Neural cell (in vitro differentiated cells): ENCODE measurements around the gene C1orf52. TPM values are rescaled to one million over a fixed set of nuclear protein-coding genes. Genes with fewer than 3 reads are reported as not detected.

Experiments used
- H2AFZ ChIP-seq: fragments of 200-600, 300-800 bp; sonication (generic), shearing (Covaris generic); 2 replicates; pipeline ENCODE4 v1.6.0; 2014; ENCODE audit warnings: low read depth, mild to moderate bottlenecking, antibody characterized with exemption, low read length, moderate library complexity
- H3F3A ChIP-seq: fragments of 200-600 bp; shearing (Covaris generic); 2 replicates; pipeline ENCODE4 v1.6.1; 2016; ENCODE audit warnings: mild to moderate bottlenecking, moderate library complexity, mixed read lengths, antibody characterized with exemption, low read length; ENCODE audit not compliant: insufficient read depth, poor library complexity, severe bottlenecking
- H3K27ac ChIP-seq: fragments of 200-600, 300-800 bp; sonication (generic), shearing (Covaris generic); 2 replicates; pipeline ENCODE4 v1.5.1; 2014; ENCODE audit warnings: mild to moderate bottlenecking, low read length, moderate library complexity
- H3K27me3 ChIP-seq: fragments of 300-800, 200-600 bp; sonication (generic), shearing (Covaris generic); 2 replicates; pipeline ENCODE4 v1.6.0; 2014; ENCODE audit warnings: mild to moderate bottlenecking, low read depth, low read length, moderate library complexity; ENCODE audit not compliant: insufficient read depth
- H3K36me3 ChIP-seq: fragments of 300-800, 200-600 bp; sonication (generic), shearing (Covaris generic); 2 replicates; pipeline ENCODE4 v1.5.1; 2014; ENCODE audit warnings: mild to moderate bottlenecking, antibody characterized with exemption, low read length, moderate library complexity; ENCODE audit not compliant: insufficient read depth
- H3K4me2 ChIP-seq: fragments of 300-800, 200-600 bp; sonication (generic), shearing (Covaris generic); 2 replicates; pipeline ENCODE4 v1.6.0; 2014; ENCODE audit warnings: mild to moderate bottlenecking, low read length
- H3K4me3 ChIP-seq: fragments of 300-800, 200-600 bp; sonication (generic), shearing (Covaris generic); 2 replicates; pipeline ENCODE4 v1.5.1; 2014; ENCODE audit warnings: mild to moderate bottlenecking, low read length, moderate library complexity
- H3K79me2 ChIP-seq: fragments of 200-600 bp; shearing (Covaris generic); replicated peaks from 2 replicates; pipeline ENCODE4 v1.6.0; 2014; ENCODE audit warnings: mild to moderate bottlenecking, low read length, moderate library complexity; ENCODE audit not compliant: insufficient read depth
- H3K9ac ChIP-seq: fragments of 300-800, 200-600 bp; sonication (generic), shearing (Covaris generic); 2 replicates; pipeline ENCODE4 v1.6.1; 2016; ENCODE audit warnings: mild to moderate bottlenecking, low read length, mixed read lengths
- H3K9me2 ChIP-seq: fragments of 200-600 bp; shearing (Covaris generic); 2 replicates; pipeline ENCODE4 v1.6.1; 2016; ENCODE audit warnings: mild to moderate bottlenecking, low read length, mixed read lengths; ENCODE audit not compliant: insufficient read depth
- H3K9me3 ChIP-seq: fragments of 200-600, 300-800 bp; sonication (generic), shearing (Covaris generic); 2 replicates; pipeline ENCODE4 v1.6.1; 2016; ENCODE audit warnings: mild to moderate bottlenecking, mixed run types, low read length, moderate library complexity, mixed read lengths
- H4K20me1 ChIP-seq: fragments of 200-600 bp; shearing (Covaris generic); 2 replicates; pipeline ENCODE4 v1.6.1; 2016; ENCODE audit warnings: mild to moderate bottlenecking, mixed run types; ENCODE audit not compliant: insufficient read depth
- EP300 ChIP-seq: fragments of 450-650 bp; conservative IDR thresholded peaks from 2 replicates; pipeline ENCODE4 v1.6.1; 2014; ENCODE audit warnings: antibody characterized with exemption, mild to moderate bottlenecking, moderate library complexity; ENCODE audit not compliant: poor library complexity, severe bottlenecking
- EZH2 ChIP-seq: fragments of 200-600, 300-800 bp; shearing (Covaris generic), sonication (generic); IDR thresholded peaks from 2 replicates; pipeline ENCODE4 v1.6.1; 2014; ENCODE audit warnings: antibody characterized with exemption, low read length, borderline replicate concordance, mild to moderate bottlenecking; ENCODE audit not compliant: insufficient read depth, poor library complexity, severe bottlenecking
- MXI1 ChIP-seq: fragments of 450-650 bp; conservative IDR thresholded peaks from 2 replicates; pipeline ENCODE4 v1.6.1; 2014; ENCODE audit warnings: antibody characterized with exemption, mild to moderate bottlenecking; ENCODE audit not compliant: poor library complexity, severe bottlenecking
- POLR2AphosphoS5 ChIP-seq: IDR thresholded peaks from 2 replicates; pipeline ENCODE4 v1.6.1; 2012
- RAD21 ChIP-seq: fragments of 450-650 bp; conservative IDR thresholded peaks from 2 replicates; pipeline ENCODE4 v1.6.1; 2014; ENCODE audit warnings: antibody characterized with exemption, mild to moderate bottlenecking, moderate library complexity
- REST ChIP-seq: IDR thresholded peaks from 2 replicates; pipeline ENCODE4 v1.6.1; 2012; ENCODE audit warnings: borderline replicate concordance
- SMC3 ChIP-seq: fragments of 450-650 bp; conservative IDR thresholded peaks from 2 replicates; pipeline ENCODE4 v1.6.1; 2014; ENCODE audit warnings: antibody characterized with exemption, mild to moderate bottlenecking, moderate library complexity; ENCODE audit not compliant: poor library complexity
- TAF1 ChIP-seq: IDR thresholded peaks from 2 replicates; pipeline ENCODE4 v1.6.1; 2012; ENCODE audit warnings: low read depth
- polyA plus RNA-seq: library from polyadenylated mRNA; depleted of rRNA; stranded (reverse); fragments of >200 nt; gene quantifications from 2 replicates; pipeline ENCODE4 v1.2.3, GENCODE V29; 2014
- TF ChIP-seq, protein P1 (sequence below): fragments of 450-650 bp; IDR thresholded peaks from 2 replicates; pipeline ENCODE4 v1.5.1; 2014; ENCODE audit warnings: antibody characterized with exemption, mild to moderate bottlenecking, moderate library complexity; ENCODE audit not compliant: poor library complexity, severe bottlenecking

C1orf52 gene
- polyA plus RNA-seq, 1 donor from 2014 or later, result 94.6 TPM

DNA sequence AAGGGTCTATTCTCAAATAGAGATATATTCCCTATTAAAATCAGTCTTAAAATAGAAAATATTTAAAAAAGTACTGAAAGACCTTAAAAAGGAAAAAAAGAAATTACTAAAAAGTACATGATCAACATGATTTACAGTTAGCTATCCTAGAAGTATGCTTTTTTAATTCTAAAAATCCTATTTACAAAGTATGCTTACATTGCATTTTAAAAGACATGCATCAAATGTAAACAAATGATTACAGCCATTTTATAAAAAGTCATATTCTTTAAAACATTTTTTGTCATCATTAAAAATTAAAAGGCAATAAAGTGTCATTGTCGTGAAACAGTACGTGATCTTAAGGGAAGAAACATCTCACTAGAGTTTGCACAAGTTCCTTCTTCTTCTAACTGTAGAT lies 7.9 kb upstream of the C1orf52 start:
- H3K9me3 ChIP-seq, result no peaks in the 10 kb centered on the region
- H3K9me2 ChIP-seq, result no peaks in the 10 kb centered on the region
- no peak overlapping the region for H3K4me2 ChIP-seq
- H2AFZ ChIP-seq, result no peak overlapping the region
- no peaks in the 10 kb centered on the region for H4K20me1 ChIP-seq
- H3F3A ChIP-seq, result no peaks in the 10 kb centered on the region
- H3K79me2 ChIP-seq, result peaks cover 3% of the 10 kb centered on the region
- H3K4me3 ChIP-seq, result no peak overlapping the region
- no peak overlapping the region for H3K27ac ChIP-seq
- no peak overlapping the region for H3K9ac ChIP-seq
- no peaks in the 10 kb centered on the region for H3K36me3 ChIP-seq
- no peaks in the 10 kb centered on the region for H3K27me3 ChIP-seq
- no peak for TF ChIP-seq TAF1
- no peak for TF ChIP-seq MXI1
- no peak for TF ChIP-seq POLR2AphosphoS5
- no peak for TF ChIP-seq EP300
- no peak for TF ChIP-seq RAD21
- TF ChIP-seq, protein P1, sequence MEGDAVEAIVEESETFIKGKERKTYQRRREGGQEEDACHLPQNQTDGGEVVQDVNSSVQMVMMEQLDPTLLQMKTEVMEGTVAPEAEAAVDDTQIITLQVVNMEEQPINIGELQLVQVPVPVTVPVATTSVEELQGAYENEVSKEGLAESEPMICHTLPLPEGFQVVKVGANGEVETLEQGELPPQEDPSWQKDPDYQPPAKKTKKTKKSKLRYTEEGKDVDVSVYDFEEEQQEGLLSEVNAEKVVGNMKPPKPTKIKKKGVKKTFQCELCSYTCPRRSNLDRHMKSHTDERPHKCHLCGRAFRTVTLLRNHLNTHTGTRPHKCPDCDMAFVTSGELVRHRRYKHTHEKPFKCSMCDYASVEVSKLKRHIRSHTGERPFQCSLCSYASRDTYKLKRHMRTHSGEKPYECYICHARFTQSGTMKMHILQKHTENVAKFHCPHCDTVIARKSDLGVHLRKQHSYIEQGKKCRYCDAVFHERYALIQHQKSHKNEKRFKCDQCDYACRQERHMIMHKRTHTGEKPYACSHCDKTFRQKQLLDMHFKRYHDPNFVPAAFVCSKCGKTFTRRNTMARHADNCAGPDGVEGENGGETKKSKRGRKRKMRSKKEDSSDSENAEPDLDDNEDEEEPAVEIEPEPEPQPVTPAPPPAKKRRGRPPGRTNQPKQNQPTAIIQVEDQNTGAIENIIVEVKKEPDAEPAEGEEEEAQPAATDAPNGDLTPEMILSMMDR, result no peak
- TF ChIP-seq REST, result no peak
- TF ChIP-seq SMC3, result no peak
- no peak for TF ChIP-seq EZH2

DNA sequence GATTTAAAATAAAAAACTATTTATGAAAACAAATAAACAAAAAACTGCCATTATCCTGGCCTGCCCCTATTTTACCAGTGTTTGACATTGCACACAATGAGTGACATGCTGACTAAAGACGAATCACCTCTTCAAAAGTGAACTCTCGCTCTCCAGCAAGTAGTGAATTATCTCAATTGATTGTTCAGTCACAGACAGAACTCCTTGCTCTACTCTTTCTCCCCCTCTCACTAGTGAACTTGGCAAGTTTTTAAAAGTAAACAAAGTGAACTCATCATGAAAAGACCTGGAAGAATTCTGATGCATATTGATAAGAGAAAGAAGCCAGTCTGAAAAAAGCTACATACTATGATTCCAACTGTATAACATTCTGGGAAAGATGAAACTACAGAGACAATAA lies 4.7 kb upstream of the C1orf52 start:
- Histone ChIP-seq H3K9me3 (no peaks in the 10 kb centered on the region), H3K36me3 (no peaks in the 10 kb centered on the region), H3F3A (no peaks in the 10 kb centered on the region), H3K4me3 (no peak overlapping the region), H4K20me1 (no peaks in the 10 kb centered on the region), H3K27ac (no peak overlapping the region), H2AFZ (no peak overlapping the region), H3K9me2 (no peaks in the 10 kb centered on the region), H3K79me2 (no peaks in the 10 kb centered on the region), H3K4me2 (no peak overlapping the region), H3K9ac (no peak overlapping the region), H3K27me3 (no peaks in the 10 kb centered on the region)
- no peak for TF ChIP-seq REST
- no peak for TF ChIP-seq EZH2
- no peak for TF ChIP-seq POLR2AphosphoS5
- no peak for TF ChIP-seq RAD21
- TF ChIP-seq, protein P1, result no peak
- TF ChIP-seq EP300, result no peak
- no peak for TF ChIP-seq MXI1
- TF ChIP-seq SMC3, result no peak
- TF ChIP-seq TAF1, result no peak
